PC-3 (cell line): ENCODE data around the gene EIF4G3.

Experiments
- CTCF ChIP-seq: fragments of 300-600 bp; sonication (generic); conservative IDR thresholded peaks from 2 replicates; pipeline ENCODE4 v1.5.1; 2017; ENCODE audit warnings: antibody characterized with exemption, low read depth, mild to moderate bottlenecking, low read length
- EZH2 ChIP-seq: fragments of 300-600 bp; sonication (generic); IDR thresholded peaks from one replicate; pipeline ENCODE4 v1.6.1; 2017; ENCODE audit warnings: antibody characterized with exemption, mild to moderate bottlenecking, low read length; ENCODE audit not compliant: unreplicated experiment
- EZH2phosphoT487 ChIP-seq: fragments of 300-600 bp; sonication (generic); IDR thresholded peaks from 2 replicates; pipeline ENCODE4 v1.6.1; 2018; ENCODE audit warnings: mild to moderate bottlenecking, antibody characterized with exemption, low read length, borderline replicate concordance

GRCh38 chr1:21161842-21162241, 14.9 kb downstream of the EIF4G3 start:
- TF ChIP-seq EZH2 = no peak
- no peak for TF ChIP-seq CTCF
- no peak for TF ChIP-seq EZH2phosphoT487
